HEK293 (cell line): ENCODE measurements around the gene LEFTY1.

Experiments
- CTCF ChIA-PET: fragments of 350-600 bp; formaldehyde crosslinking; extraction: SDS; loops from one replicate; lab custom pipeline; 2021; ENCODE audit warnings: antibody characterized with exemption; lab: Yijun Ruan, JAX
- POLR2A ChIA-PET: fragments of 300-600 bp; formaldehyde crosslinking; extraction: SDS; loops from one replicate; lab custom pipeline; 2020; ENCODE audit warnings: antibody characterized with exemption, inconsistent platforms; lab: Yijun Ruan, JAX
- H3K27ac ChIP-seq: fragments of 200-500 bp; sonication (Bioruptor generic); 2 replicates; pipeline ENCODE4 v1.5.1; 2014; ENCODE audit warnings: low read depth, low read length, control low read depth, inconsistent platforms; ENCODE audit errors: extremely low read depth
- H3K36me3 ChIP-seq, 2 experiments: fragments of 200-500 bp in 1 of 2; sonication (Bioruptor generic) in 1 of 2; 1 replicate in 1 of 2; 2 replicates in 1 of 2; pipeline ENCODE4 v1.5.1; 2014 to 2017; ENCODE audit warnings: inconsistent platforms in 2 of 2, low read length in 2 of 2; ENCODE audit not compliant: control insufficient read depth in 2 of 2, insufficient read depth in 1 of 2
- H3K4me1 ChIP-seq: fragments of 200-500 bp; sonication (Bioruptor generic); 2 replicates; pipeline ENCODE4 v1.5.1; 2014; ENCODE audit warnings: mild to moderate bottlenecking, low read length, inconsistent platforms; ENCODE audit not compliant: control insufficient read depth, insufficient read depth
- H3K4me3 ChIP-seq: 2 replicates; pipeline ENCODE4 v1.5.1; 2011; ENCODE audit warnings: low read depth, mild to moderate bottlenecking, control low read depth, low read length, moderate library complexity
- H3K9me3 ChIP-seq: fragments of 200-500 bp; sonication (Bioruptor generic); 2 replicates; pipeline ENCODE4 v1.5.1; 2014; ENCODE audit warnings: low read depth, low read length, inconsistent platforms; ENCODE audit not compliant: control insufficient read depth, insufficient read depth
- GLIS2 ChIP-seq: fragments of 450-650 bp; formaldehyde crosslinking; IDR thresholded peaks from 2 replicates; pipeline ENCODE4 v1.5.1; 2016; ENCODE audit warnings: missing biosample characterization, missing genetic modification characterization
- KLF8 ChIP-seq: fragments of 450-650 bp; formaldehyde crosslinking; IDR thresholded peaks from 2 replicates; pipeline ENCODE4 v1.5.1; 2016; ENCODE audit warnings: missing biosample characterization, missing genetic modification characterization
- ZNF146 ChIP-seq: fragments of 450-650 bp; formaldehyde crosslinking; IDR thresholded peaks from 2 replicates; pipeline ENCODE4 v1.5.1; 2016; ENCODE audit warnings: missing biosample characterization, missing genetic modification characterization
- ZNF175 ChIP-seq: fragments of 450-650 bp; formaldehyde crosslinking; IDR thresholded peaks from 2 replicates; pipeline ENCODE4 v1.5.1; 2016; ENCODE audit warnings: missing biosample characterization, missing genetic modification characterization
- ZNF19 ChIP-seq: fragments of 450-650 bp; formaldehyde crosslinking; IDR thresholded peaks from 2 replicates; pipeline ENCODE4; 2016; ENCODE audit warnings: missing biosample characterization, missing genetic modification characterization, low read depth
- ZNF239 ChIP-seq: fragments of 450-650 bp; formaldehyde crosslinking; IDR thresholded peaks from 2 replicates; pipeline ENCODE4 v1.5.1; 2016; ENCODE audit warnings: missing biosample characterization, missing genetic modification characterization
- ZNF530 ChIP-seq: fragments of 450-650 bp; formaldehyde crosslinking; IDR thresholded peaks from 2 replicates; pipeline ENCODE4 v1.5.1; 2016; ENCODE audit warnings: low read depth, missing biosample characterization, missing genetic modification characterization
- ZNF768 ChIP-seq: fragments of 450-650 bp; formaldehyde crosslinking; IDR thresholded peaks from 2 replicates; pipeline ENCODE4 v1.5.1; 2018; ENCODE audit warnings: missing biosample characterization, mild to moderate bottlenecking, missing genetic modification characterization
- ZNF777 ChIP-seq: fragments of 450-650 bp; formaldehyde crosslinking; IDR thresholded peaks from 2 replicates; pipeline ENCODE4 v1.5.1; 2017; ENCODE audit warnings: missing biosample characterization, missing genetic modification characterization, borderline replicate concordance
- ZSCAN23 ChIP-seq: fragments of 450-650 bp; formaldehyde crosslinking; IDR thresholded peaks from 2 replicates; pipeline ENCODE4 v1.5.1; 2016; ENCODE audit warnings: missing biosample characterization, missing genetic modification characterization
- ZSCAN30 ChIP-seq: fragments of 450-650 bp; IDR thresholded peaks from 2 replicates; pipeline ENCODE4 v1.5.1; 2018; ENCODE audit warnings: missing biosample characterization, mild to moderate bottlenecking, missing genetic modification characterization, moderate library complexity
- TF ChIP-seq, protein P1 (sequence below): fragments of 450-650 bp; formaldehyde crosslinking; IDR thresholded peaks from 2 replicates; pipeline ENCODE4 v1.5.1; 2016; ENCODE audit warnings: missing biosample characterization, missing genetic modification characterization
- TF ChIP-seq, protein P2 (sequence below): fragments of 450-650 bp; formaldehyde crosslinking; IDR thresholded peaks from 2 replicates; pipeline ENCODE4 v1.5.1; 2016; ENCODE audit warnings: missing biosample characterization, missing genetic modification characterization
- TF ChIP-seq, protein P3 (sequence below): fragments of 450-650 bp; formaldehyde crosslinking; IDR thresholded peaks from 2 replicates; pipeline ENCODE4 v1.5.1; 2016; ENCODE audit warnings: missing biosample characterization, missing genetic modification characterization
- TF ChIP-seq, protein P4 (sequence below): fragments of 450-650 bp; formaldehyde crosslinking; IDR thresholded peaks from 2 replicates; pipeline ENCODE4 v1.5.1; 2017; ENCODE audit warnings: missing biosample characterization, missing genetic modification characterization
- TF ChIP-seq, protein P5 (sequence below): fragments of 450-650 bp; formaldehyde crosslinking; IDR thresholded peaks from 2 replicates; pipeline ENCODE4 v1.5.1; 2017; ENCODE audit warnings: missing biosample characterization, mild to moderate bottlenecking, missing genetic modification characterization, moderate library complexity

The LEFTY1 gene

GRCh38 chr1:225883616-225884265, 5.2 kb downstream of the LEFTY1 start:
- TF ChIP-seq, protein P1, sequence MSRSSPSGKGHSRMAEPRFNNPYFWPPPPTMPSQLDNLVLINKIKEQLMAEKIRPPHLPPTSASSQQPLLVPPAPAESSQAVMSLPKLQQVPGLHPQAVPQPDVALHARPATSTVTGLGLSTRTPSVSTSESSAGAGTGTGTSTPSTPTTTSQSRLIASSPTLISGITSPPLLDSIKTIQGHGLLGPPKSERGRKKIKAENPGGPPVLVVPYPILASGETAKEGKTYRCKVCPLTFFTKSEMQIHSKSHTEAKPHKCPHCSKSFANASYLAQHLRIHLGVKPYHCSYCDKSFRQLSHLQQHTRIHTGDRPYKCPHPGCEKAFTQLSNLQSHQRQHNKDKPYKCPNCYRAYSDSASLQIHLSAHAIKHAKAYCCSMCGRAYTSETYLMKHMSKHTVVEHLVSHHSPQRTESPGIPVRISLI (tag by site-specific recombination), result peak; percentile 96
- TF ChIP-seq, protein P2, sequence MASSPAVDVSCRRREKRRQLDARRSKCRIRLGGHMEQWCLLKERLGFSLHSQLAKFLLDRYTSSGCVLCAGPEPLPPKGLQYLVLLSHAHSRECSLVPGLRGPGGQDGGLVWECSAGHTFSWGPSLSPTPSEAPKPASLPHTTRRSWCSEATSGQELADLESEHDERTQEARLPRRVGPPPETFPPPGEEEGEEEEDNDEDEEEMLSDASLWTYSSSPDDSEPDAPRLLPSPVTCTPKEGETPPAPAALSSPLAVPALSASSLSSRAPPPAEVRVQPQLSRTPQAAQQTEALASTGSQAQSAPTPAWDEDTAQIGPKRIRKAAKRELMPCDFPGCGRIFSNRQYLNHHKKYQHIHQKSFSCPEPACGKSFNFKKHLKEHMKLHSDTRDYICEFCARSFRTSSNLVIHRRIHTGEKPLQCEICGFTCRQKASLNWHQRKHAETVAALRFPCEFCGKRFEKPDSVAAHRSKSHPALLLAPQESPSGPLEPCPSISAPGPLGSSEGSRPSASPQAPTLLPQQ (tag by site-specific recombination), result no peak
- TF ChIP-seq, protein P3, sequence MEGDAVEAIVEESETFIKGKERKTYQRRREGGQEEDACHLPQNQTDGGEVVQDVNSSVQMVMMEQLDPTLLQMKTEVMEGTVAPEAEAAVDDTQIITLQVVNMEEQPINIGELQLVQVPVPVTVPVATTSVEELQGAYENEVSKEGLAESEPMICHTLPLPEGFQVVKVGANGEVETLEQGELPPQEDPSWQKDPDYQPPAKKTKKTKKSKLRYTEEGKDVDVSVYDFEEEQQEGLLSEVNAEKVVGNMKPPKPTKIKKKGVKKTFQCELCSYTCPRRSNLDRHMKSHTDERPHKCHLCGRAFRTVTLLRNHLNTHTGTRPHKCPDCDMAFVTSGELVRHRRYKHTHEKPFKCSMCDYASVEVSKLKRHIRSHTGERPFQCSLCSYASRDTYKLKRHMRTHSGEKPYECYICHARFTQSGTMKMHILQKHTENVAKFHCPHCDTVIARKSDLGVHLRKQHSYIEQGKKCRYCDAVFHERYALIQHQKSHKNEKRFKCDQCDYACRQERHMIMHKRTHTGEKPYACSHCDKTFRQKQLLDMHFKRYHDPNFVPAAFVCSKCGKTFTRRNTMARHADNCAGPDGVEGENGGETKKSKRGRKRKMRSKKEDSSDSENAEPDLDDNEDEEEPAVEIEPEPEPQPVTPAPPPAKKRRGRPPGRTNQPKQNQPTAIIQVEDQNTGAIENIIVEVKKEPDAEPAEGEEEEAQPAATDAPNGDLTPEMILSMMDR (tag by site-specific recombination), result peak; percentile 41; the same call in 1 of the 2 replicates
- no peak for TF ChIP-seq ZNF530 (tag by site-specific recombination)
- H3K4me3 ChIP-seq, result no peak overlapping the region
- peaks cover 0 to 2% of the 10 kb centered on the region in 2 experiments; a peak in 1 of 3 replicates for H3K36me3 ChIP-seq
- ChIA-PET CTCF (interaction anchor here (0.6 to 2.2 kb wide), 9 partner anchors 17 to 409 kb away, joined by 3 to 13 read pairs (median 5); no protein-coding TSS in a partner anchor), POLR2A (interaction anchor here (0.6 to 3.6 kb wide), 14 partner anchors 10 to 179 kb away, joined by 3 to 31 read pairs (median 7); partner anchors contain the start of genes H3-3A, PYCR2 and SRP9)
- H3K9me3 ChIP-seq, result no peaks in the 10 kb centered on the region
- no peak overlapping the region for H3K27ac ChIP-seq
- no peaks in the 10 kb centered on the region; the same call in 1 of the 2 replicates for H3K4me1 ChIP-seq

DNA sequence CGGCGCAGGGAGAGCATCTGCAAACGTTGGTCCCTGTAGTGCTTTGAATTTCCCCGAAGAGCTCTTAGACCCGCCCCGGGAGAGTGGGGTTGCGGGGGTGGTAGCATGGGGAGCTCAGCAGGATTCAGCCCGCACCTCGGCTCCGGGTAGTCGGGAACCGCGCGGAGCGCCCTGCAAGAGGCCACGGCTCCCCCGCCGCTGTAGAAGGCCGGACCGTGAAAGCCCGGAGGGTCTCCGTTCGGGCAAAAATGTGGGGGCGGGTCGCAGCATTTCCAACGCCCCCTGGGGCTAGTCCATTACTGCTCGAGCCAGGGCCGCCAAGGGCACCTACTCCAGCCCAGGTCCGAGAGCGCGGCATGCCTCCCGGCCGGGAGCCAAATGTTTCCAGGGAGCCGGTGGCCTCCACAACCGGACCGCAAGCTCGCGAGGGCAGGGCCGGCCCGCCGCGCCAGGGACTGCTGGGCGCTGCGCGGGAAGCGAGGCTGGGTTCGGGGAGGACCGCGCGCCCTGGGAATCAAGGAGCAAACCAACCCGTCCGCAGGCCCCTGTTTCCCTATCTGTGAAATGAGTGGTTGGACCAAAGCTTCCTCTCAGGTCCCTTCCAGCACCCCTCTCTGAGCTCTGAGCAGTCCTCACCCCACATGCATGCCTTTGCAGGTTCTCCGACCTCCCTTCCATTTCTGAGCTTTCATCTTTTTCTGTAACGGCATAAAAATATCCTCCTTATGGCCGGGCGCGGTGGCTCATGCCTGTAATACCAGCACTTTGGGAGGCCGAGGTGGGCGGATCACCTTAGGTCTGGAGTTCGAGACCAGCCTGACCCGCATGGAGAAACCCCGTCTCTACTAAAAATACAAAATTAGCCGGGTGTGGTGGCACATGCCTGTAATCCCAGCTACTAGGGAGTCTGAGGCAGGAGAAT, 6.0 kb downstream of the LEFTY1 start:
- ChIA-PET POLR2A (interaction anchor here (0.6 to 3.6 kb wide), 27 partner anchors 9 to 230 kb away, joined by 3 to 31 read pairs (median 7); partner anchors contain the start of genes ENAH, EPHX1, H3-3A and PYCR2), CTCF (interaction anchor here (0.6 to 2.4 kb wide), 22 partner anchors 11 to 408 kb away, joined by 3 to 13 read pairs (median 4); no protein-coding TSS in a partner anchor)
- no peaks in the 10 kb centered on the region; the same call in 1 of the 2 replicates for H3K4me1 ChIP-seq
- no peaks in the 10 kb centered on the region for H3K9me3 ChIP-seq
- peak overlapping the region; percentile 86 for H3K4me3 ChIP-seq
- H3K27ac ChIP-seq, result peak overlapping the region; percentile 76
- H3K36me3 ChIP-seq, result peaks cover 0 to 4% of the 10 kb centered on the region in 2 experiments; a peak in 1 of 3 replicates
- TF ChIP-seq, protein P4, sequence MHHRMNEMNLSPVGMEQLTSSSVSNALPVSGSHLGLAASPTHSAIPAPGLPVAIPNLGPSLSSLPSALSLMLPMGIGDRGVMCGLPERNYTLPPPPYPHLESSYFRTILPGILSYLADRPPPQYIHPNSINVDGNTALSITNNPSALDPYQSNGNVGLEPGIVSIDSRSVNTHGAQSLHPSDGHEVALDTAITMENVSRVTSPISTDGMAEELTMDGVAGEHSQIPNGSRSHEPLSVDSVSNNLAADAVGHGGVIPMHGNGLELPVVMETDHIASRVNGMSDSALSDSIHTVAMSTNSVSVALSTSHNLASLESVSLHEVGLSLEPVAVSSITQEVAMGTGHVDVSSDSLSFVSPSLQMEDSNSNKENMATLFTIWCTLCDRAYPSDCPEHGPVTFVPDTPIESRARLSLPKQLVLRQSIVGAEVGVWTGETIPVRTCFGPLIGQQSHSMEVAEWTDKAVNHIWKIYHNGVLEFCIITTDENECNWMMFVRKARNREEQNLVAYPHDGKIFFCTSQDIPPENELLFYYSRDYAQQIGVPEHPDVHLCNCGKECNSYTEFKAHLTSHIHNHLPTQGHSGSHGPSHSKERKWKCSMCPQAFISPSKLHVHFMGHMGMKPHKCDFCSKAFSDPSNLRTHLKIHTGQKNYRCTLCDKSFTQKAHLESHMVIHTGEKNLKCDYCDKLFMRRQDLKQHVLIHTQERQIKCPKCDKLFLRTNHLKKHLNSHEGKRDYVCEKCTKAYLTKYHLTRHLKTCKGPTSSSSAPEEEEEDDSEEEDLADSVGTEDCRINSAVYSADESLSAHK, result no peak
- TF ChIP-seq ZNF777 (tag by site-specific recombination), result no peak
- TF ChIP-seq ZSCAN23, result 0 out of 2 replicates have a peak, but pooled peaks have one; percentile 56
- TF ChIP-seq KLF8 (tag by site-specific recombination), result 0 out of 2 replicates have a peak, but pooled peaks have one; percentile 10
- TF ChIP-seq, protein P5, sequence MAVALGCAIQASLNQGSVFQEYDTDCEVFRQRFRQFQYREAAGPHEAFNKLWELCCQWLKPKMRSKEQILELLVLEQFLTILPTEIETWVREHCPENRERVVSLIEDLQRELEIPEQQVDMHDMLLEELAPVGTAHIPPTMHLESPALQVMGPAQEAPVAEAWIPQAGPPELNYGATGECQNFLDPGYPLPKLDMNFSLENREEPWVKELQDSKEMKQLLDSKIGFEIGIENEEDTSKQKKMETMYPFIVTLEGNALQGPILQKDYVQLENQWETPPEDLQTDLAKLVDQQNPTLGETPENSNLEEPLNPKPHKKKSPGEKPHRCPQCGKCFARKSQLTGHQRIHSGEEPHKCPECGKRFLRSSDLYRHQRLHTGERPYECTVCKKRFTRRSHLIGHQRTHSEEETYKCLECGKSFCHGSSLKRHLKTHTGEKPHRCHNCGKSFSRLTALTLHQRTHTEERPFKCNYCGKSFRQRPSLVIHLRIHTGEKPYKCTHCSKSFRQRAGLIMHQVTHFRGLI (tag by site-specific recombination), result peak; percentile 77
- TF ChIP-seq ZNF239 (tag by site-specific recombination), result no peak
- TF ChIP-seq, protein P1 (tag by site-specific recombination), result no peak
- no peak; the same call in 1 of the 2 replicates for TF ChIP-seq ZSCAN30 (tag by site-specific recombination)
- no peak for TF ChIP-seq ZNF175 (tag by site-specific recombination)
- TF ChIP-seq ZNF146, result no peak
- TF ChIP-seq ZNF768, result no peak
- peak; percentile 84 for TF ChIP-seq GLIS2 (tag by site-specific recombination)
- TF ChIP-seq, protein P3 (tag by site-specific recombination), result no peak
- TF ChIP-seq ZNF19, result no peak
